HG02759 (cell line): ENCODE measurements around the gene TSC2.
"Not testable (repeated sequence)": the region's sequence is repeated elsewhere in the genome, so short reads cannot be mapped to it uniquely, and the experiment has no call there.

Source experiments
- ATAC-seq: cut with Tn5 transposase; IDR thresholded peaks from one replicate; pipeline ENCODE4 v1.9.1; 2021; ENCODE audit warnings: mild to moderate bottlenecking, moderate library complexity; ENCODE audit not compliant: unreplicated experiment

The TSC2 gene

DNA sequence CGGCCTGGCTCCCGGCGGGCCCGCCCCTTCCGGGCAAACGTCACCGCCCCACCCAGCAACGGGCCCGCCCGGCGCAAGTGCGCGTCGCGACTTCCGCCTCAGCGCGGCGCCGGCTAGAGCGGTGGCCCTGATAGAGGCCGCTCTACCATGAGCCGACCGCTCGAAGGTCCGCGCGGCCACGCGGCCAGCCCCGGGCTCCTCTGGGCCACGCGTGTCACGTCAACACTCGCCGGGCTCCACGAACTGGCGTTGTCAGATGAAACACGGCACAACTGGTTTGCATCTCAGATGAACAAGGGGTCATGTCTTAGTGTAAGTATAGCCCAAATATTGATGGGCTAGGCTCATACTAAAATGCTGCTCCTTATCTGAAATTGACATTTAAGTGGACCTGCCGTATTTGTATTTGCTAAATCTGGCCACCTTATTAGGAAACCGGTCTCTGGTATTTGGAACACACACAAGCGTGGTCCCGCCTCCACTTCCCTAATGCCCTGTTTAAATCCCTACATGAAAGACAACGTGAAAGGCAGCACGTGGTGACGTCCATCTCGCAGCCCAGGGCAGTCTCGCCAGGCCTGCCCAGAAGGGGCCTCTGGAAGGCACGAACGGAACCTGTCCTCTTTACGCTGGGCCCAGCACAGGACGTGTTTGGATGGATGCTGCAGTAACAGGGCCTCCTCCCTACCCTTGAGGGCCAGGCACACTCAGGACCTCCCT is 37.8 kb upstream of the TSC2 start, which contains the start of gene ZNF598:
ZNF598 (minus strand) TSS at position 31 of the 720 bp plus-strand sequence.
- peak; percentile 89 for ATAC-seq

DNA sequence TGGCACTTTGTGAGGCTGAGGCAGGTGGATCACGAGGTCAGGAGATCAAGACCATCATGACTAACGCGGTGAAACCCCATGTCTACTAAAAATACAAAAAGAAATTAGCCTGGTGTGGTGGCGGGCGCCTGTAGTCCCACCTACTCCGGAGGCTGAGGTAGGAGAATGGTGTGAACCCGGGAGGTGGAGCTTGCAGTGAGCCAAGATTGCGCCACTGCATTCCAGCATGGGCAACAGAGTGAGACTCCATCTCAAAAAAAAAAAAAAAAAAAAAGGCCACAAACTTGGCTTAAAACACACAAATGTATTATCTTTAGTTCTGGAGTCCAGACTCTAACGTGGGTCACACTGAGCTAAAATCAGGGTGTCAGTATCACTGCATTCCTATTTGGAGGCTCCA is 36.1 kb upstream of the TSC2 start:
- ATAC-seq, result not testable (repeated sequence)

DNA sequence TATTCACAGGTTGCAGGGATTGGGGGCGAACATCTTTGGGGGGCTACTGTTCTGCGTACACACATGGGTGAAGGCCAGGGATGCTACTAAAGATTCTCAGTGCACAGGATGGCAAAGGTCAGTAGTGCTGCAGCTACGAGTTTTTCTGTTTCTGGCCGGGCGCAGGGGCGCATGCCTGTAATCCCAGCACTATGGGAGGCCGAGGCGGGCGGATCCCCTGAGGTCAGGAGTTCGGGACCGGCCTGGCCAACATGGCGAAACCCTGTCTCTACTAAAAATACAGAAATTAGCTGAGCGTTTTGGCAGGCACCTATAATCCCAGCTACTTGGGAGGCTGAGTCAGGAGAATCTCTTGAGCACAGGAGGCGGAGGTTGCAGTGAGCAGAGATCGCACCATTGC is 34.3 kb upstream of the TSC2 start:
- ATAC-seq, result no peak

DNA sequence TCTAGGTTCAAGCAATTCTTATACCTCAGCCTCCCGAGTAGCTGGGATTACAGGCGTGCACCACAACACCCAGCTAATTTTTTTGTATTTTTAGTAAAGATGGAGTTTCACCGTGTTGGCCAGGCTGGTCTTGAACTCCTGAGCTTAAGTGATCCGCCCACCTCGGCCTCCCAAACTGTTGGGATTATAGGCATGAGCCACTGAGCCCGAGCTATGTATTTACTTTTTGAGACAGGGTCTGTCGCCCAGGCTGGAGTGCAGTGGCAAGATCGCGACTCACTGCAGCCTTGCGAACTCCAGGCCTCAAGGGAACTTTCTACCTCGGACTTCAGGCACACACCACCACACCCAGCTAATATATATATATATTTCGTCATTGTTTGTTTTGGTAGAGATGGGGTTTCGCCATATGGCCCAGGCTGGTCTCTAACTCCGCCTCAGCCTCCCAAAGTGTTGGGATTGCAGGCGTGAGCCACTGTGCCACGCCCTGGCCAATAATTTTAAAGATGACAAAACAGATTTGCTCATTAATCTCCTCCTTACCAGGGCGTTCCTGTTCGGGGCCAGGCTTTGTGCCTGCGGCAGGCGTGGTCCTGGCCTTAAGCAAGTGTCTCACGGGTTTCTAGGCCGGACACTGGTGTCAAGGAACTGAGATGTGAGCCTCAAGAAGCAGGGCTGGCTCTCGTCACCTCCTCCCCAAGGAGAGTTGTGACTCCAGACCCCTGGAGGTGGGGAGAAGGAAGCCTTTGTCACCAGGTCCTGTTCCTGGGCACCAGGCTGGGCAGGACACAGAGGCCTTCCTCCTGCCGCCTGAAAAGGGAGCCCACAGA is 32.5 kb upstream of the TSC2 start:
- ATAC-seq, result no peak

DNA sequence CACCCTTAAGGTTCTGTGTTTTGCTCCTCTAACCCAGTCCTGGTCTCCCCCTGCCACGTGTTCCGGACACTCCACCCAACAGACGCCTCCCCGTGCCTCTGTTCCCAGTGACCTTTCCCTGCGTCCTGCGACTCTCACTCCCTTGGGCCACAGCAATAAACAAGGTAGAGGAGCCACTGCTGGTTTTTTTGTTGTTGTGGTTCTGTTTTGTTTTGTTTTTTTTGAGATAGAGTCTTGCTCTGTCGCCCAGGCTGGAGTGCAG is 31.9 kb upstream of the TSC2 start:
- no peak for ATAC-seq

DNA sequence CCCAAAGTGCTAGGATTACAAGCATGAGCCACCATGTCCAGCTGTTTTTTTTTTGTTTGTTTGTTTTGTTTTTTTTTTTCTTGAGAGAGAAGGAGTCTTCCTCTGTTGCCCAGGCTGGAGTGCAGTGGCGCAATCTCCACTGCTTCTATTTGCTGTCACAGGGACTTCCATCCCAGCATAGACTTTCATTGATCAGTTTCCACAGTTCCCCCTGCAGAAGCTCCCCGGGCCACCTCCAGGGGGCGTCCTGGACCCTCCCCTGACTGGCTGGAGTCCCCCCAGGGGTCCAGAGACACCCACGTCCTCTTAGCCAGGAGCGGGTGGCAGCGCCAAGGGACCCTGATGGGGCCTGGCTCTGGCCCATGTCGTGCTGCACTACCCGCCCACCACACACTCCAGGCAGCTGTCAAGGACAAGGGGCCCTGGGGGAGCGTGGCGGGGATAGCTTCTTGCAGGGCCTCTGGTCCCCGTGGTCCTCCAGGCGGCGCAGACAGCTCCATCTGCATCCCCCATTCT is 31.3 kb upstream of the TSC2 start:
- ATAC-seq, result no peak

DNA sequence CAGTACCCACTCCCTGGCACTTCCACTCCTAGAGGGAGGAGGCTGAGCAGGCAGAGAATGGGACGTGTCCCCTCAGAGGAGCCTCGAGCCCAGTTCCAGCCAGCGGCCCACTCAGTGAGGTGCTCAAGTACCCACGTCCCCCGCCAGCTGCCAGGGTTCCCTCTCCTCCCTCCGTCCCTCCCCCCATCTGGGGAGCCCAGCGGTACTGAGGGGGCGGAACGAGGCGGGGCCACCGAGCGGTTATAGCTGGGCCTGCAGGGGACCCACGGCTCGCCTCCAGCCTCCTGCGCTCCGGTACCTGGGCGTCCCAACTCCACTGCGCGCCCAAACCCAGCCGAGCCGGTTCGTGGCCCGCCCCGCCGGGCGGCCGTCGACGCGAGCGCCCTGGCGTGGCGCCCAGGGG is 28.3 kb upstream of the TSC2 start, which contains the start of gene NPW:
NPW (plus strand) TSS at position 268 of the 403 bp plus-strand sequence.
- no peak for ATAC-seq

DNA sequence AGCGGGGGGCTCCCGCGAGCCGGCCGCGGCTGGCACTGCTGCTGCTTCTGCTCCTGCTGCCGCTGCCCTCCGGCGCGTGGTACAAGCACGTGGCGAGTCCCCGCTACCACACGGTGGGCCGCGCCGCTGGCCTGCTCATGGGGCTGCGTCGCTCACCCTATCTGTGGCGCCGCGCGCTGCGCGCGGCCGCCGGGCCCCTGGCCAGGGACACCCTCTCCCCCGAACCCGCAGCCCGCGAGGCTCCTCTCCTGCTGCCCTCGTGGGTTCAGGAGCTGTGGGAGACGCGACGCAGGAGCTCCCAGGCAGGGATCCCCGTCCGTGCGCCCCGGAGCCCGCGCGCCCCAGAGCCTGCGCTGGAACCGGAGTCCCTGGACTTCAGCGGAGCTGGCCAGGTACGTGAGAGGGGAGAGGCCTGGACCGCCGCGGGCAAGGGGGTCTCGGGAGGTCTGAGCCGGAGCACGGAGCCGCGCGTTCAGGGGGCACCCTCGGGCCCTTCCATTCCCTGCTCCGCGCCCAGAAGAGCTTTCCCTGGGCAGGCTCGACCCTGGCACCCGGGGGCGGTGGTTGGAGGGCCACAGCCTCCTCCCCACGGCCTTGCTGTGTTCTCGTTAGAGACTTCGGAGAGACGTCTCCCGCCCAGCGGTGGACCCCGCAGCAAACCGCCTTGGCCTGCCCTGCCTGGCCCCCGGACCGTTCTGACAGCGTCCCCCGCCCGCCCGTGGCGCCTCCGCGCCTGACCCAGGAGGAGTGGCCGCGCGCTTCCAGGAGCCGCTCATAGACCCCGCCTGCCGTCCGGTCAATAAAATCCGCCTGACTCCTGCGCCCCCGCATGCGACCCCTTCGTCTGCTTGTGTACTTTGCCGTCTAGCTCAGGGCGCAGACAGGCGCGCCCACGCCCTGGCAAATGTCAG is 27.6 kb upstream of the TSC2 start:
- ATAC-seq, result no peak

DNA sequence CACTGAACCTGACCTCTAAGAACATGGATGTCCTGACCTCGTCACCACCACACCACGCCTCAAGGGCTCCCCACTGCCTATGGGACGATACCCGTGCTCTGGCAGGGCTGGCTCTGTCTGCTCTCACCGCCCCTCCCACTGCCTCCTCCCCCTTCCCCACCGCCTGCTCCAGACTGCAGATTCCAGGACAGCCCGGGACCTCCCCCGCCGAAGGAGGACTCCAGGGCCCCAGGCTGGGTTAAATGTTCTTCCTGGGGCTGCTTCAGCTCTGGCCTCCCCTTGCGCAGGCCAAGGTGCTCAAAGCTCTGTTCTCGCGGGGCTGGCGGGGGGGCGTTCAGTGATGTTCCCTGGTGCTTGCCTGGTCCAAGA is 25.1 kb upstream of the TSC2 start:
- no peak for ATAC-seq

DNA sequence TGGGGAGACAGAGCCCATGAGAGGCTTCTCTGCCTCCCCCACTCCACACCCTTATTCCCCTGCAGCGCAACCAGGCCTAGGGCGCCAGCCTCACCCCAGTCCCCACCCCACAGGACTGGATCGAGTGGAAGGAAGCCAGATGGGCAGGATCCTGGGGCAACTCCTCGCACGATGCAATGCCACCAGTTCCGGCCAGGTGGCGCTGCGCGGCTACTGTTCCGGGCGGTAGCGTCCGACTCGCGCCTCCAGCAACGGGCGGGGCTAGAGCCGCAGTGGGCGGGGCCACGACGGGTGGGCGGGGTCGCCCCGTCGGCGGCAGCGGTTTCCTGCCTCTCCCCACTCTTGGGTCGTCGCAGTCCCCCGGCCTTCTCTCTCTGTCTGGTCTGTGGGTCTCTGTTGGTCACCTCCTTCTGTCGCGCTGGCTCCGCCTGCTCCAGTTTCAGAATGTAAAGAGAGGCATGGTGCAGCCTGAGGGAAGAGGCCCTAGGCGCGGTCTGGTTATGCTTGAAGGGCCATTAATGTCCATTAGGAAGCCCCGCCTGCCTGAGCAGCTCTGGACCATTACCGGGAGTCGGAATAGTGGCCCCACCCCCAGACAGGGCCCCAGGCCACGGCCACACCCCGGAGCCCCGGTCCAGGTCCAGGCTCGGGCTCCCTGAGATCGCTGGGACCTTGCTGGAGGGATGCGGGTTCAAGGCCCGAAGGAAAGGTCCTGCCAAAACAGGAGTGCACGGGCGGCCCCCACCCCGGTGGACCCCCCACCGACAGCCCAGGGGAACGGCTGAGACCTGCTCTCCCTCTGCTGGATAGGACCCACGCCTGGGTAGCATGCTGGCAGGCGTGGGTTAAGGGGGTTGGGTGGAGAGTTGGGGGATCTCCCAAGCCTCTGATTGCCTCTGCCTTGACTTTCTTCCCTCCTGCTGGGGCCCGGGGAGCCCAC is 24.4 kb upstream of the TSC2 start:
- peak; percentile 81 for ATAC-seq

DNA sequence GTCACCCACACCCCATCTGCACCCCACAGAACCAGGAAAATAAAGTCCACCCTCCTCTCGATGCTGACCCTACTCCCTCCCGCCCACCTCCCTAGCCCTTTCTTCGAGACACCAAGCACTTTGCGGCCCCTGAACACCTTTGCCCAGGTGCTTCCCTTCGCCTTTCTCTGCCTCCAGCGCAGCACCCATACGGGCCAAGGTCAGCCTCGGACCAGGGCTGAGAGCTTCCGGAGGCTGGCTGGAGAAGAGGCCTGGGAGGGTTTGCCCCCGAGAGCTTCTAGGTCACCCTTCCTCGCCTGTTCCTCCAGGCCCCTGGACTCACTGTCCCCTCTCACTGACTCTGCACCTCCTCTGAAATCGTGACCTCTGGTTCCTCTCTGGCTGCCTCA is 23.8 kb upstream of the TSC2 start:
- ATAC-seq, result no peak

DNA sequence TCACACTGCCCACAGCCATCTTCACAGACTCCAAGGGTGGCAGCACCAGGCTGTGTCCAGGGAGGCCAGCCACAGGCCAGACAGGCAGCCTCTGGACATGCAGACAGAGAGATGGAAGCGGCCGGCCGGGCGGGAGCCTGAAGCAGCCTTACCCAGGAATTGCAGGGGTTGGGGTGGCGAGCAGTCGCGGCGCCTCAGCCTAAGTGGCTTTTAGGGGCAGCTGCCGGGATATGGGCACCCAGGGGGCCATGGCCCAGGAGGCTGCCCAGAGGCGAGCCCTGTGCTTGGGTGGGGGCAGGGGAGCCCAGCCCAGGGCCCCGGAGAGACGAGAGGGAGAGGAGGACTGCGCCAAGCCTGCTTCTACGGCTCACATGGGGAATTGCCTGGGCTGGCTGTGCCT is 22.5 kb upstream of the TSC2 start:
- no peak for ATAC-seq

DNA sequence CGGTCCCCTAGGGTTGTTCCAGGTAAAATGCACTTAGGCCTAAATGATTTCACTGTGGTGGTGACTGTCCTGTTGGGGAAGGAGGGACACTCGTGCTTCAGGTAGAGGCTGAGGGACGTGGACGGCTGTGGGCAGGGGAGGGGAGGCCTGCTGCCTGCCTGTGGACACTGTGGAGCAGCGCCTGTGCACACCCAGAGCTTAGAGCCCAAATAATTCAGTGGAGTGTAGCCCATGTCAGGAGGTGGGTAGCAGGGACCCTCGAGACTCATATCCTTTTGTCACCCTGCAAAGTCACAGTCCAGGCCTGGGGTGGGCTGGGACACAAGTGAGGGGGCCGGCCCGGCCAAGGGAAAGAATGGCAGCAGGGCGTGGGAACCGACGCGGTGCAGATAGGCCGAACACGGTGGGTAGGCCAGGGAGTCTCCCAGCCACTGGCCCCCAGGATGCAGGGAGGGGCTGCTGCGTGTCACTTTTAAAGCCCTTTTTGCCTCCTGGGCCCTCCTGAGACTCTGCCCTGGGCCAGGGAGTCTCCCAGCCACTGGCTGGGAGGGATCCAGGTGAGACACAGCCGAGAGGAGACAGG is 21.8 kb upstream of the TSC2 start:
- ATAC-seq, result no peak

DNA sequence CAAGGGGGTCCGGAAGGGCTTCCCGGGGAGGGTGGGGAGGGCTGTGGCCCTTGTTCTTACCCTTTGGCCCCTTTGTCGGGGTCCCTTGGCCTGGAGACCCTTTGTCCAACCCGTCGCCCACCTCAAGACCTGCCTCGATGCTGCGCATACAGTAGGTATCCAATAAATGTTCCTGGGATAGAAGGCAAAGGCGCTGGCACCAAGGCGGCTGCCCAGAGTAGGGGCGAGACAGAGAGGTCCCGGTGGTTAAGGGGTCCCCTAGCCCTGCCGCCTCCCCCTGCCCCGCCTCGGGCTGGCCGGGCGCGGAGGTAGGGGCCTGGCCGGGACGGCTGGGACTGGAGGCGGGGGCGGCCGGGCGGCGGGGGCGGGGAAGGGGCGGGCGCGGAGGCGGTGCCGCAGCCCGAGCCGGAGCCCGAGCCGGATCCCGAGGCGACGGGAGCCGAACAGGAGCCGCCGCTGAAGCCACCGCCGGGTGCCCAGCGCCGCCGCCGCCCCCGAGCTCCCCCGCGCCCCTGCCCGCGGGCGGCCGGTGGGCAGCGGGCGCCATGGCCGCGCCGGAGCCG is 21.2 kb upstream of the TSC2 start, which contains the start of gene NHERF2:
NHERF2 (plus strand) TSS at position 442 of the 563 bp plus-strand sequence; CDS start at position 546, 104 bp downstream.
- no peak for ATAC-seq

DNA sequence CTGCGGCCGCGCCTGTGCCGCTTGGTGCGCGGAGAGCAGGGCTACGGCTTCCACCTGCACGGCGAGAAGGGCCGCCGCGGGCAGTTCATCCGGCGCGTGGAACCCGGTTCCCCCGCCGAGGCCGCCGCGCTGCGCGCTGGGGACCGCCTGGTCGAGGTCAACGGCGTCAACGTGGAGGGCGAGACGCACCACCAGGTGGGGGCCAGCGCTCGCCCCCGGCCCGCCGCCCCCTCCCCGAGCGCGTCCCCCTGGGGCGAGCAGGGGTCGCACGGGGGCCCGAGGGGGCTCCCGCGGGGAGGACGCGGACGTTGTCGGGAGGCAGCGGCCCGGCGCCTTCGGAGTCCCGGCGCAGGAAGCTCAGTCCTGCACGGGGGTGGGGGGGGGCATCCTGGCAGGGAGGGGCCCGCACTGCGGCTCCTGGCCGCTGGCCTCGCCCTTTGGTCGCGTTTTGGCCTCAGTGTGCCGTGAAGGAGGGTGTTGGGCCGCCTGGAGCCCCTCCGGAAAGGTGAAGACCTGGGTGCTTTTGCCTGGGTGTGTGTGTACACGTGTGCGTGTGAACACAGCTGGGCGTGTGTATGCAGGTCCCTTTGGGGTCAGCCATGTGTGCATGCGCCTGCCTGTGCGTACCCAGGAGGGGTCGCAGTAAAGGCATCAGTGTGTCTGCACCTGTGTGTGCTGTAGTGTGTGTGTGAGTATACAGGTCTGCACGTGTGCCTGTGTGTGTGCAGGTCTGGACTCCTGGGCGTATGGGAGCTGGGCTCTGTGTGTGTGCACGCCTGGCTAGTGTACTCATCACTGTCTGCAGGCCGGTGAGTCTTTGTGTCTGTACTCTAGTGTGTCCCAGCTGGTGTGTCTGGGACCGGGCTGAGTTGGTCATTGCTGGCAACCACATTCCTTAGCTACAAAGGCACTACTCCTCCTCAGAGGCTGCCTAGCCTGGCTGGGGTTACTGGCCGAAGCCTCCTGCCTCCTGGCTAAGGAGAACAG is 20.5 kb upstream of the TSC2 start:
- no peak for ATAC-seq

DNA sequence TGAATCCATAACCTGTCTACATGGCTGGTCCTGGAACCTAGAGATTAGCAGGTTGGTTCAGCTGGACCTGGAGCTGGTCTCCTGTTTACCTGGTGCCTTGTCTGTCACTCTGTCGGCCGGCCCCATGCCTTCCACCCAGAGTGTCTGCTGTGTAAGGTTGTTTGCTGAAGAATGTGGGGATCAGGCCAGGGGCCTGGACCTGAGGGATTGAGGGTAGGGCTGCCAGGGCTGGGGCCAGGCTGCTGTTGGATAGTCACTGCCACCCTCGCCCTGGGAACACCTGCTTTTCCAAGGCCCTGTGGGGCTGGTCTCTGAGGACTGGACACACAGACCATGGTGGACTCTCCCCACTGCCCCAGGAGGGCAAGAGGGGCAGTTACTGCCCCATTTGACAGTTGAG is 19.6 kb upstream of the TSC2 start:
- ATAC-seq, result no peak

DNA sequence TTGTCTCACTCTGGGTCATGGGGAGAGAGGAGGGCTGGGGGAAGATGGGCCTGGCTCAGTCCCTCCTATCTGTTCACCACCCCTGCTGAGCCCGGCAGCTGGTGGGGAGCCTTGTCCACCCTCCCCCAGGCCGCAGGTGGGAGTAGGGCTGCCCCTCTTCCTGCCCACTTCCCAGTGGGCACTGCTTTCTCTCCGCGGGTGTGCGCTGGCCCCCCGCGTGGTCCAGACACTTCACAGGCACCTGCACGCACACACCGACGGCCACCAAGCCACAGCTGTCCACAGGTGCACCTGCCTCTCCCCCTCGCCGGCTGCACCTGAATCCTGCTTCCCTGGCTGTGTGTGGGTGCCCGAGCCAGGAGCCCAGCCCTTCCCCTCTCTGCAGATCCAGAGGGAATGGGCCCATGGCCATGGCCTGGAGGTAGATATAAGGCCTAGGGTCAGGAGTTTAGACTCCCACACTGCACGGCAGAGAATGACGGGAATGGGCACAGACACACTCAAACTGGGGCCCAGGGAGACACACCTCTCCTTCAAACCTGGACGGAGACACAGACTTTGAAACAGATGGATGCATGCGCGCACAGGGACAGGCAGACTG is 19.1 kb upstream of the TSC2 start:
- ATAC-seq, result no peak

DNA sequence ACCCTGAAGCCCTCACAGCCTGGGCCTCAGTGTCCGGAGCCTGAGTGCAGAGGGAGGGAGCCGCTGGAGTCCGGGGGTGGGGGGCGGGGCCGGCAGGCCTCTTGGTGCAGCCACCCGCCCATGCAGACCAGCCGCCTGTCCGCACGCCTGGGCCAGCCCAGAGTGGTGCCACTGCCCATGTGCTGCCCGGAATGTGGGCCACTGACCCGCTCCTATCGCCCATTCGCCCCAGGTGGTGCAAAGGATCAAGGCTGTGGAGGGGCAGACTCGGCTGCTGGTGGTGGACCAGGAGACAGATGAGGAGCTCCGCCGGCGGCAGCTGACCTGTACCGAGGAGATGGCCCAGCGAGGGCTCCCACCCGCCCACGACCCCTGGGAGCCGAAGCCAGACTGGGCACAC is 18.4 kb upstream of the TSC2 start:
- no peak for ATAC-seq
